ENCODE results near the gene WNT5A.

The WNT5A gene

GRCh38 chr3:55486857-55487380 lies at the start of gene WNT5A:
TSS of gene WNT5A (minus strand) at chr3:55487306. CDS start at chr3:55486985, 321 bp downstream.
- DNase-seq (ENCODE audit: low read depth in 2 of 2) = no peak

DNA sequence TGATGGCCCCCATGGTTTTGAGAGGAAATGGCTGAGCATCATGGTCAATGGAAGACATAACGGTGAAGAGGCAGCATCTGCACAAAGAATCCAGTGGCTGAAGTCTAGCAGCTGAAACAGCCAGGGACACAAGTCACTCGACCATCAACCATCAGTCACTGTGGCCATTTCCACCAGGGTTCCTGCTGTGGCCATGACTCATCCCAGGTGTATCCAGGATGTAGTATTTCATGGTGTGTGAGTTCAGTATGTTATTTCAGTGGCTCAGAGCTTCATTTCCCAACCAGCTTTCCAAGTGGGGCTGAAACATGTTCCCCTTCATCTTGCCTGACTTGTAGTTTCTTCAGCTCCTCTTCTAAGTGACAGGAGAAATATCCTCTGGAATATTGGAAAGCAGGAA lies 47.8 kb upstream of the WNT5A start:
- no peak for DNase-seq (ENCODE audit: low read depth in 2 of 2)

- no peak for DNase-seq (ENCODE audit: low read depth in 2 of 2)
Observed at GRCh38 chr3:55532806-55533205, 45.7 kb upstream of the WNT5A start.

DNA sequence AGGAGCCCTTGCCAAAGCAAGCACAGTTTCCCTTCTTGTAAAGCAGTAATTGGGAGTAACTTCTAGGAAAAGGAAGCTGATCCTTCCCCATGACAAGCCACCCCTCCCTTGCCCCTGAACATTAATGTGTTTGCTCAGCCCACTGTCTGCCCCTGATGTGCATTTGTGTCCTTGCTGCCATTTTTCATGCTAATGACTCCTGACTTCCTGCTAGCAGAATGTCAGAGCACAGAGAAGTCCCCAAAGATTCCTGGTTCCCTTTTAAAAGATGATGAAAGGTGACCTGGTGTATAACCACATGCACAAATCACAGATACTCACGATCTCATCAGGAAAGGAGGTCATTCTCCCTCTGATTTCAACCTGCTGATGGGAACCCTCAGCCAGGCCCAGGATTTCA lies 44.2 kb upstream of the WNT5A start:
- DNase-seq (ENCODE audit: low read depth in 2 of 2) = no peak

GRCh38 chr3:55527361-55527760 lies 40.3 kb upstream of the WNT5A start:
- no peak for DNase-seq (ENCODE audit: low read depth in 2 of 2)

DNA sequence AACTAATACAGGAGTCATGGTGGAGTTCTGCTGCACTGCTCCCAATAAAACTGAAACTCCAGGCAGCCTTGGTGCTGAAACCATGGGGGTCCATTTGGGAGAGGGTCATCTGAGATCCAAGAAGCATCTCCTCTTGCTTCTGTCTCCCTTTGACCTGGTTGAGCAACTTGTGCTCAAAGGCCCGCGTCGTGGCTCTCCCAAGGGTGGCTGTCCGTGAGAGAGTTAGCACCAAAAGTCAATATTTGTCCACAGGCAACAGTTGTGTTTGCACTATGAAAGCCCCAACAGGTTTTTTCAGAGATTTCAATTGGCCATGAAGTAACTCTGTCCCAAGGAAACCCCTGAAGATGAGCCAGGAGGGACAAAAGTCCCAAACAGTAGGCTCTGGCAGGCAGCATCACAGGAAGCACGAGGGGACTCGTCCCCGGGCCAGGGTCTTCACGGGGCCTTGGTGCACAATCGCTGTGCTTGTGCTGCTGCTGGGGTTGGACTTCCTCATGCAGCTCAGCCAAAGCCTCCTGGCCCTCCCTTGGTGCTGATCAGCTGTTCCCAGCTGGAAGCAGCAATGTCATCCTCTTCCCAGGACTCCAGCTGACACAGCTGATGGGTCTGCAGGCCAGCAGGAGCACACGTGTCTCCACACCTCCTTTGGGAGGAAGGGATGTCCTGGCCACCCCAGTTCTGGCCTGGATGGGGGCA lies 39.4 kb upstream of the WNT5A start:
- no peak for DNase-seq (ENCODE audit: low read depth in 2 of 2)

DNA sequence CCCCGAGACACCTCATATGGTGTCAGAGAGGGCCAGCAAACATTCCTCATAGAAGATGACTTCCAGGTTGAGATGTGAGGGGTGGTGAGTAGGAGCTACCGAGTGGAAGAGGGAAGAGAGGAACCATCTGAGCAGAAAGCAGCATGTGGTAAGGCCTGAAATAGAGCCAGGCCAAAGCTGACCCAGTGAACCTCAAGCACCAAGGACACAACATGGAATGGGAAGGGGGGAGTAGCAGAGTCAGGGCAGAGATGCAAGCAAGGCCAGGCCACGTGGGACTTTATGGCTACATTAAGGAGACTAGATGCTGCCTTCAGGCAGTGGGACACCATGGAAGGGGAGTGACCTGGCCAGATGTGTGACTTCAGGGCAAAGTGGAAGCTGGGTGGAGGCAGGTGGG lies 38.3 kb upstream of the WNT5A start:
- no peak for DNase-seq (ENCODE audit: low read depth in 2 of 2)

- no peak for DNase-seq (ENCODE audit: low read depth in 2 of 2)
Observed at GRCh38 chr3:55524565-55525244, 37.6 kb upstream of the WNT5A start.

DNA sequence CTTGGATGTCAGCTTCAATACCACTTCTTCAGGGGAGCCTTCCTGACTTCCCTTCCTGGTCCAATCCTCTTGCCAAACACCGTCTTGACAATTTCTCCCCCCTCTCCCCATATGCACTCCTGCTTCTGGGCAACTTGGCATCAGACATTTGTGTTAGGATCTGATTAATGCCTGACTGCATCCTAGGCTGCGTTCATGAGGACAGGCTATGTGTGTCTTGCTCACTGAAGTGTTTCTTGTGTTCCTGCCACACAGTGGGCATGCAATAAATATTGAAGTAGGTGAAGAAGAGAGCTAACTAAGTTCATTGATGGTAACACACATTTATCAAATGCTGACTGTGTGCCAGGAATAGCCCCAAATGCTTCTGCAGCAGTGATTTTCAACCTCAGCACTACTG lies 36.4 kb upstream of the WNT5A start:
- no peak for DNase-seq (ENCODE audit: low read depth in 2 of 2)

GRCh38 chr3:55521738-55522421 lies 34.8 kb upstream of the WNT5A start:
- DNase-seq (ENCODE audit: low read depth in 2 of 2) = no peak

DNA sequence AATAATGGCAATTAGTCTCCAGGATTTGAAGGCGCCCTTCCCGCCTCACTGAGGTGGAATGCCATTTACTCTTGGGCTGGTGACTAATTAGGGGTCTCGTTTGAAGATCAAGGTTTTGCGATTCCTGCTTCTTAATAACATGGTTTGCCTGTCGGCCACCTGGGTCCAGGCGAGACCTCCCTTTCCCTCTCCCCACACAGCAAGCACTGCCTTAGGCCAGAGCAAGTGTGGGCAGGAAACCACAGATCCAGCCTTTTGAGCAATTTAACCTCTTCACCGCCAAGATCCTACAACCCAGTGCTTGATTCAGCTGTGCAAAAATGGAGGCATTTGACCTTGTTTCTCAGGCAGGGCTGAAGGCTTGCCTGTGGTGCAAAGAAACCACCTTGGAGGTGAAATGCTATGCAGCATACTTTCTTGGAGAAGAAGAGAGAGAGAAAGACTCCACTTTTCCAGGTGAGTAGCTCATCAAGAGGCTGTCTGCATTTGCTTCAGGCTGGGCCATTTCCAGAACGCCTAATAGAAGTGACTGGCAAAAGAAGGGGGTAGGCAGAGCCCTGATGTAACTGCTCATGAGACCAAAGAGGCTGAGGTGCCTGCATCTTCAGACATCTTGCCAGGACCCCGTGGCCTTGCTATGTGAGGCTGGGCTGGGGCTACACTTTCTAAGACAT lies 34.1 kb upstream of the WNT5A start:
- no peak for DNase-seq (ENCODE audit: low read depth in 2 of 2)

- DNase-seq (ENCODE audit: low read depth in 2 of 2) = no peak
Observed at GRCh38 chr3:55519019-55519418, 31.9 kb upstream of the WNT5A start.

DNA sequence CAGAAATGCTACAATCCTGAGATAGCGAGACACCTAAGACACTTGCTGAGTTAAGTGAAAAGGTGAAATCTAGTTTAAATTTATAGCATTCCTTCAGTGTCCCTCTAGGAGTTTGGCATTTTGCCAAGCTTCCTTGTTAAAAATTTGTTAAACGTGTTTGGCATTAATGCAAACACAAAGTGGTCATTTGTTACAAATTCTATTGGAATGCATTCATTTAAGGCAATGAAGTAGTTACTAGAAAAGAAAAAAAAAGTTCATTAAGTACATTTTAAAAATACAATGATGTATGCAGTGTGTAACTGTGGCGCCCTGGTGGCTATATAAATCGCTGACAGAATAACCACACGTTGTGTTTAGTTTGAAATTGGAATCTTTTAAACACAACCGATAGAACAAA lies 31.3 kb upstream of the WNT5A start:
- DNase-seq (ENCODE audit: low read depth in 2 of 2) = no peak

DNA sequence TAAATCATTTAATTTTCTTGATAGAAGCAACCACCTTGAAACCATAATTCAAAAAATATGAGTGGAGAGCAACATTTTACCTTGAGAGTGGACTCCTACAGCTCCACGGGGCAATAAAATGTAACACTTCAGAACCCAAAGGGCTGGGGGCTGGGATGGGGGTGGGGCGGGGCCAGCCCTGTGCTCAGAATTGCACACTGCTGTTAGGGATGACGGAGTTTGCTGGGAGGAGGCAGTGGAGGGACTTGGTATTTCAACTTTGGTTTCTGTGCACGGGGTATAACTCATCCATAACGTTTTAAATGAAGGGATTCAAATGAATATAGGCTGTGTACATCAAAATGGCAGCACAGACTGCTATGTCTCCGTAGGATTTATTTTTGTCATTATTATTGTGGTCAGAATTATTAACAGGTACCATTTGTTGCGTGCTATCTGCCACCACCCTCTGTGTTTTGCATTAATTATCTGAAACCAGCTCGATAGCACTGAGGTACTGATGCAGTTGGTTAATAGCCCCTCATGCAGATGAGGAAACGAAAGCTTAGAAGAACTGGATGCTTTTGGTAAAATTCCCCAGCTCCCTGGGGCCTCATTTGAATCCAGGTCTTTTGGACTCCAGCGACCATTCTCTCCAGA lies 29.4 kb upstream of the WNT5A start:
- DNase-seq (ENCODE audit: low read depth in 2 of 2) = no peak

DNA sequence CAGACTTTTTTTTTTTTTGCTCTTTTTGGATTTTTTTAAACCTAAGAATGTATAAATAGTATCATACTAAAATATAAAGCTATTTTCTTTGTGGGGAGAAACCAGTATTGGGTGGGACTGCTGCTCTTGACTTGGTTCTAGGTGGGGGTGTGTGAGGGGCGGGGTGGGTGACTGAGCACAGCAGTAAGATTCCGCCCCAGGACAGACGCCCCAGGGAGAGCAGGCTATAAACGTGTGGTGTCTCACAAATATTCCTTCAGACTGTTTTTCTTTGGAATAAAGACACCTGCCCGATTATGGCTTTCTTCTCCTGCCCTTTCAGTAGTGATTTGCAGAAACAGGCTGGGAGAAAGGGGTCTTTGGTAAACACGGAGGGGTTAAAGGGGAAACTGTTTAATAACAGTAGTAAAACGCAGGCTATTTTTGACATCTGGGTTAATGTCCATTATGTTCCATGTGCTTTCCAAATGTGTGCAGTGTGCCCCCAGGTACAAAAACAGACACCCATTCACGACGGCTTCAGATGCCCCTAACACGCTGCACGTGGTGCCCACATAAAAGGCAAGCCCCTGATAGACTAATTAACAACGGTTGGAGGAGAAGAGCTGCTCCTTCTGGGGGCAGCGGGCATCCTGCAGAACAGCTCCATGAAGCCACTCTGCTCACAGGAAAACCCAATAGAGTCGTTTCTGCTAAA lies 28.6 kb upstream of the WNT5A start:
- no peak for DNase-seq (ENCODE audit: low read depth in 2 of 2)

DNA sequence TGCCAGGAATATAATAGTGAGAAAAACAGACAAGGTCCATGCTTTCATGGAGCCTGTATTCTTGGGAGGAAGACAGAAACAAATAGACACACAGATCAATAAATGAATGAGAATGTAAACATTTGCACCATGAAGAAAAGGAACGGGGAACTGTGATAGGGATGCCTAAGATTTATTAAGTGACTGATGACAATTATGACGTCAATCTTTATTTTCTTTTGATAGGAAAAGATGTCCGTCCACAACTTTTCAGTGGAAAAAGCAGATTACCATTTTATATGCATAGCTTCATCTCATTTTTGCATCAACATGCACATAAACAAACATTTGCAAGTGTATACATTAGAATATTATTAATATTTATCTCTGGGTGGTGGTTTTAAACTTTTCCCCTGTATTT lies 27.9 kb upstream of the WNT5A start:
- no peak for DNase-seq (ENCODE audit: low read depth in 2 of 2)

DNA sequence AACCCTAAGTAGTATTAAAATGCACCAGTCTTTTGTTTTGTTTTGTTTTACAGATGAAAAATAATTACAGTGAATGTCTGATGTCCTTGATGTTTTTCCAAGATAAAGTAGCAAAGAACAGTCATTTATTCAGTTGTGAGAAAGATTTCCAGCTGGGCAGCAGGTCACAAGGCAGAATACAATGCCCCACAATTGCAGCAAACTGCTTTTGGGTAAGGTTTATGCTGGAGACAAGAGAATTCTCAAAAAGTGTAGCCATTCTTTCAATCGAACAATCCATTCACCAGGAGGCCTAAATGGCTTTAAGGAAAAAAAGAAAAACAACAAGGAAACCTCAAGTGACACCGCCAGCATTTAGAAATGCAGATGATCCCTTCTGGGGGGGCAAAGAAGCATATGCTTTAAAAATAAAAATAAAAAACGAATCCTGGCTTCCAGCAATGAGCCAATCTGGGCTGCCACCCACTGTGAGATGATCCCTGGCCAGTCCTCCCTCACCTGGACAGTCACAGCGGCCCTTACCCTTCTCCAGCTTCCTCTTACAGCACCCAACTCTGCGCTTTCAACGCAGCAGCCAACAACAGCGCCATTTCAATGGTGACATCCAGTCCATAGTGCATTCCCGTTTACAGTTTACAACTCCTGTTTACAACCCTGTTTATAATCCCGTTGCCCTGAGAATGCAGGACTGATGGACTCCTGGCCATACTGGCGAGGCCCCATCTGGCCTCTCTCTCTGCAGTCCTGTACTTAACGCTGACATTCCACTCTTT lies 25.7 kb upstream of the WNT5A start:
- DNase-seq (ENCODE audit: low read depth in 2 of 2) = no peak

DNA sequence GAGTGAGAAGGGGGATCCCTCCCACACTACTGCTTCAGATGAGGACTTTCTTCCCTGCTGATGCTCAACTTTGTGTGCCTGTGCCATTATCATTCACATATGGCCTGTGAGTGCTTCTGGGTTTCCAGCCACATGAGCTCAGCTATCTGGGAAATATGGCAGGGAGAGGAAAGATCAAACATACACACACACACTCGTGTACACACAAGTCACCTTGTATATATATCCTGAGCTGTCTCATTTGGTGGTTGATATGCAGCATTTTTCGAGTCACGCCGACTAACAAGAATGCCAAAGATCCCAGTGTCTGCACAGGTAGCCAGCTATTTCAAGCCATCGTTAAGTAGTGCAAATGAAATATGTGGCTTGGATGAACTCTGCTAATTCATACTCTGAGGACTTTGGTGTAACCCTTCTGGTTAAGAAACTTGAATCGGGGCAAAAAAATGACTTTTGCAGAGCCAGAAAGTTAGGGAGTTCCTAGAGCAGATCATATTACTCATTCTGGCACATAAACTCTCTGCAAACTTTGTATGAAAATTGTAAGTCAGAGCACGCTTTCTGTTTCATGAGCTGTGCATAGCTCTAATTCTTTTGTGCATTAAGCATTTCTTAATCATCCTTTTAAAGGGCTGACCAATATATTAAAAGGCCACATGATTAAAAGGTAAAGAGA lies 24.9 kb upstream of the WNT5A start:
- DNase-seq (ENCODE audit: low read depth in 2 of 2) = no peak

GRCh38 chr3:55508335-55508734 lies 21.2 kb upstream of the WNT5A start:
- DNase-seq (ENCODE audit: low read depth in 2 of 2) = no peak

DNA sequence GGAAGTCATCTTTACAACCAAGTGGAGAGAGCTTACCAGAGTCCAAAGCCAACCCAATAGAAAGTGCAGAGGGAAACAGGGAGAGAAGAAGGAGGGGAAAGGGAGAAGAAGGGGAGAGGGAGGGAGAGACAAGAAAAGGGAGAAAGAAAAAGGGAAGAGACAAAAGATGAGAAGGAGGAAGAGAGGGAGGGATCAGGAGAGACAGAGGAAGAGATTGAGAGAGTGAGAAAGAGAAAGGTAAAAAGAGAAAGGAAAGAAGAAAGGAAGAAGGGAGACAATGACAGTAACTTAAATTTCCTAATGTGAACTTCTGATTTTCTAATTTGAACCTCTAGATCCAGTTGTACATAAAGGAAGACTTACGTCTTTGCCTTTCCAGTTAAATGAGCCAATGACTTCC lies 20.7 kb upstream of the WNT5A start:
- DNase-seq (ENCODE audit: low read depth in 2 of 2) = no peak
